Astrocyte (in vitro differentiated cells and primary cell): Measurements from ENCODE around the gene NCK2. TPM values are rescaled to one million over a fixed set of nuclear protein-coding genes. Genes with fewer than 3 reads are reported as not detected.

ENCODE experiments used
- DNase-seq: peaks from one replicate; pipeline ENCODE4 v3.0.0-alpha.2; 2010; ENCODE audit warnings: low read depth
- FAIRE-seq: peaks from 2 replicates; lab custom pipeline; 2011; peaks lifted over from hg19 to GRCh38; lab: Jason Lieb, UNC
- H2AFZ ChIP-seq: 2 replicates; pipeline ENCODE4 v1.6.0; 2012; ENCODE audit warnings: low read depth, low read length, inconsistent platforms
- H3K27ac ChIP-seq: 2 replicates; pipeline ENCODE4 v1.5.1; 2011; ENCODE audit warnings: low read depth, low read length, inconsistent platforms
- H3K27me3 ChIP-seq: 2 replicates; pipeline ENCODE4 v1.6.0; 2011; ENCODE audit warnings: low read length, inconsistent platforms; ENCODE audit not compliant: insufficient read depth
- H3K36me3 ChIP-seq: 2 replicates; pipeline ENCODE4 v1.5.1; 2011; ENCODE audit warnings: low read length, inconsistent platforms; ENCODE audit not compliant: insufficient read depth
- H3K4me1 ChIP-seq: 2 replicates; pipeline ENCODE4 v1.5.1; 2011; ENCODE audit warnings: low read length, inconsistent platforms; ENCODE audit not compliant: insufficient read depth
- H3K4me2 ChIP-seq: 2 replicates; pipeline ENCODE4 v1.6.0; 2012; ENCODE audit warnings: low read length, inconsistent platforms
- H3K4me3 ChIP-seq: 2 replicates; pipeline ENCODE4 v1.5.1; 2011; ENCODE audit warnings: low read depth, mild to moderate bottlenecking, low read length, inconsistent platforms; ENCODE audit not compliant: insufficient read depth
- H3K79me2 ChIP-seq: 2 replicates; pipeline ENCODE4 v1.6.0; 2012; ENCODE audit warnings: mild to moderate bottlenecking, low read length, inconsistent platforms; ENCODE audit not compliant: insufficient read depth
- H3K9ac ChIP-seq: 2 replicates; pipeline ENCODE4 v1.6.0; 2012; ENCODE audit warnings: mild to moderate bottlenecking, low read length, inconsistent platforms
- H3K9me3 ChIP-seq: 2 replicates; pipeline ENCODE4 v1.5.1; 2012; ENCODE audit warnings: low read depth, mild to moderate bottlenecking, low read length, inconsistent platforms; ENCODE audit not compliant: insufficient read depth
- H4K20me1 ChIP-seq: 2 replicates; pipeline ENCODE4 v1.6.0; 2012; ENCODE audit warnings: low read length, inconsistent platforms; ENCODE audit not compliant: insufficient read depth
- H3K27ac Mint-ChIP-seq: one replicate; pipeline ENCODE4 v1.8.0; 2021; ENCODE audit warnings: mild to moderate bottlenecking, mixed read lengths; ENCODE audit not compliant: unreplicated experiment
- H3K27me3 Mint-ChIP-seq: one replicate; pipeline ENCODE4 v1.8.0; 2021; ENCODE audit warnings: low read depth, mixed read lengths; ENCODE audit not compliant: unreplicated experiment
- H3K36me3 Mint-ChIP-seq: one replicate; pipeline ENCODE4 v1.8.0; 2021; ENCODE audit warnings: low read depth, mixed read lengths; ENCODE audit not compliant: unreplicated experiment
- H3K4me1 Mint-ChIP-seq: one replicate; pipeline ENCODE4 v1.8.0; 2021; ENCODE audit warnings: low read depth, mixed read lengths; ENCODE audit not compliant: unreplicated experiment
- H3K4me3 Mint-ChIP-seq: one replicate; pipeline ENCODE4 v1.8.0; 2021; ENCODE audit warnings: mild to moderate bottlenecking, moderate library complexity, mixed read lengths; ENCODE audit not compliant: unreplicated experiment
- H3K9me3 Mint-ChIP-seq: one replicate; pipeline ENCODE4 v1.8.0; 2021; ENCODE audit warnings: mild to moderate bottlenecking, mixed read lengths; ENCODE audit not compliant: unreplicated experiment
- EZH2 ChIP-seq: IDR thresholded peaks from 2 replicates; pipeline ENCODE4 v1.6.1; 2012; ENCODE audit warnings: mild to moderate bottlenecking, low read length, inconsistent platforms; ENCODE audit not compliant: insufficient read depth
- total RNA-seq: library from RNA; stranded (reverse); gene quantifications from 2 replicates; pipeline ENCODE4 v1.2.1, GENCODE V29; 2021
- TF ChIP-seq, protein P1 (sequence below): IDR thresholded peaks from 2 replicates; pipeline ENCODE4 v1.5.1; 2011; ENCODE audit warnings: low read depth, mild to moderate bottlenecking, inconsistent platforms, low read length, moderate library complexity; ENCODE audit not compliant: insufficient read depth

NCK2 gene
- total RNA-seq, 1 donor from 2014 or later, result 61.6 TPM

DNA sequence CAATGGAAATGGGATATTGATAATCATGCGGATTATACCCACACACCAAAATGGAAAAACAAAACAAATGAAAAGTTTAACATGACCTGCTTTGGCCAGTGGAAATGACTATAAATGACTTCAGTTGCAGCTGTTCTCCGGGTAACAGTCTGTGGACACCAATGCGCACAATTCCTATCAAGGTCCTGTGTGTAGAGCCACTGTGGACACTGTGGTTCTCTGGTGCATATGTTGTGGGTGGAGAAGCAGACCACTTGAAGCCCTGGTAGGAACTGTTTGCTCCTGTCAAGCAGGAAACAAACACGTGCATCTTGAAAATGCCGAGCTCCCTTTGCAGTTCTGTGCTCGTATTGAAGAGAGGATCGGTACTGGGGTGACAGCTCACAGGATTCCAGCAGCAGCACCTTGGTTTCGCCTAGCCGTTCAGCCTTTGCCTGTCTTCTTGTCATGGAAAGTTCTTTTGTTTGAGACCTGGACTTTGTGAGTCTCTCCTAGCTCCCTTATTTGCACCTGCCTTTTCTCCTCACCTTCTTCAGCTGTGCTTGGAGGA is 32.9 kb downstream of the NCK2 start:
- Histone ChIP-seq H3K79me2 (peaks cover 93% of the 10 kb centered on the region), H3K27me3 (no peaks in the 10 kb centered on the region)

DNA sequence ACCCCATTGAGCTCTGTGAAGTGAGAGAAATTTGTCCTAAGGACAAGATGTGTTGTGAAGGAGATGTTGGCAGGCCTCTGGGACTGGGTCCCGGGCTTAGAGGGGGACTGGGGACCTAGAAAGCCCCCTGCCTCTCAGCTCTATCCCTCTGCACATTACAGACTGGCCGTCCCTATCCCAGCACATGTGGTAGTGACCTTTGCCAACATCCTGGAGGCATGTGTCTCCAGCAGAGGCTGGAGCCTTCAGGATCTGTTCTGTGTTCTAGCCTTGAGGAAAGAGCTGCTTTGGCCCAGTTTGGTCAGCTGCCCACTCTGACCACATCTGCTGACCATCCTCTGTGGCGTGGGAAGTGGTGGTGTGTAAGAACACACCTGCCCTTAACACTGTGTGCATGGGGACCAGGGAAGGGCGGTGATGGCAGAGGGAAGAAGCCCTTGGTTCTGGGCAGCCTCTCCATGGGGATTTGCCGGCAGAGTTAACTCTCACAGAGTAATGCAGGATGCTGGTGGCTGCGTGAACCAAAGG is 33.4 kb downstream of the NCK2 start:
- no peaks in the 10 kb centered on the region for H3K36me3 ChIP-seq
- H3K9ac ChIP-seq, result no peak overlapping the region
- Mint-ChIP-seq H3K36me3 (peaks cover 10% of the 10 kb centered on the region), H3K4me1 (peaks cover 27% of the 10 kb centered on the region), H3K4me3 (no peak overlapping the region), H3K9me3 (peaks cover 2% of the 10 kb centered on the region), H3K27ac (no peak overlapping the region), H3K27me3 (no peaks in the 10 kb centered on the region)
- FAIRE-seq (no peak), DNase-seq (no peak)
- no peaks in the 10 kb centered on the region for H3K4me1 ChIP-seq
- no peak overlapping the region for H3K4me3 ChIP-seq
- H2AFZ ChIP-seq, result no peak overlapping the region
- no peak overlapping the region for H3K27ac ChIP-seq
- H3K4me2 ChIP-seq, result no peak overlapping the region
- H4K20me1 ChIP-seq, result peaks cover 85% of the 10 kb centered on the region
- H3K79me2 ChIP-seq, result peaks cover 93% of the 10 kb centered on the region
- no peaks in the 10 kb centered on the region for H3K9me3 ChIP-seq
- TF ChIP-seq, protein P1, sequence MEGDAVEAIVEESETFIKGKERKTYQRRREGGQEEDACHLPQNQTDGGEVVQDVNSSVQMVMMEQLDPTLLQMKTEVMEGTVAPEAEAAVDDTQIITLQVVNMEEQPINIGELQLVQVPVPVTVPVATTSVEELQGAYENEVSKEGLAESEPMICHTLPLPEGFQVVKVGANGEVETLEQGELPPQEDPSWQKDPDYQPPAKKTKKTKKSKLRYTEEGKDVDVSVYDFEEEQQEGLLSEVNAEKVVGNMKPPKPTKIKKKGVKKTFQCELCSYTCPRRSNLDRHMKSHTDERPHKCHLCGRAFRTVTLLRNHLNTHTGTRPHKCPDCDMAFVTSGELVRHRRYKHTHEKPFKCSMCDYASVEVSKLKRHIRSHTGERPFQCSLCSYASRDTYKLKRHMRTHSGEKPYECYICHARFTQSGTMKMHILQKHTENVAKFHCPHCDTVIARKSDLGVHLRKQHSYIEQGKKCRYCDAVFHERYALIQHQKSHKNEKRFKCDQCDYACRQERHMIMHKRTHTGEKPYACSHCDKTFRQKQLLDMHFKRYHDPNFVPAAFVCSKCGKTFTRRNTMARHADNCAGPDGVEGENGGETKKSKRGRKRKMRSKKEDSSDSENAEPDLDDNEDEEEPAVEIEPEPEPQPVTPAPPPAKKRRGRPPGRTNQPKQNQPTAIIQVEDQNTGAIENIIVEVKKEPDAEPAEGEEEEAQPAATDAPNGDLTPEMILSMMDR, result no peak
- TF ChIP-seq EZH2, result no peak
- H3K27me3 ChIP-seq, result no peaks in the 10 kb centered on the region

More for the DNA sequence above, 32.9 kb downstream of the NCK2 start:
- Histone ChIP-seq H3K4me2 (no peak overlapping the region), H3K27ac (no peak overlapping the region), H3K4me3 (no peak overlapping the region), H3K36me3 (no peaks in the 10 kb centered on the region), H4K20me1 (peaks cover 85% of the 10 kb centered on the region), H3K9me3 (no peaks in the 10 kb centered on the region), H3K4me1 (no peaks in the 10 kb centered on the region), H2AFZ (no peak overlapping the region), H3K9ac (no peak overlapping the region)
- TF ChIP-seq, protein P1, result no peak
- no peak for TF ChIP-seq EZH2
- Mint-ChIP-seq H3K9me3 (peaks cover 2% of the 10 kb centered on the region), H3K27ac (no peak overlapping the region), H3K36me3 (peaks cover 10% of the 10 kb centered on the region), H3K27me3 (no peaks in the 10 kb centered on the region), H3K4me3 (no peak overlapping the region), H3K4me1 (peaks cover 31% of the 10 kb centered on the region)
- DNase-seq (no peak), FAIRE-seq (no peak)

DNA sequence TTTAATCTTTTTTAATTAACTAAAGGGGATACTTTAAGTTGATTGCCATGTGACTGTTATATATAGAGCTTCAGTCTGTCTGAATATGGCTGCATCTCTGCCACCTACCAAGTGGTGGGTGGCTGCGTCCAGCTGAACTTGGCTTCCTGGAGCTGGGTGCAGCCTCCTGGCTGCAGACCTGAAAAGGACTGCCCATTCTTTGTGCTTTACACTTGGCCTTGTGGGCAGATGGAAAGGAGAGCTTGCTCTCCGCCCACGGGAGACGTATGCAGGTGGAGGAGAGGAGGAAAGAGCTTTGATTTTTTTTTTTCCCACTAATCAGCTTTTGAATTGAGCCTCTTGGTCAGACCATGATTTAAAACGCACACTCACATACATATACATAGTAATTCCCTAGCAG is 34.7 kb downstream of the NCK2 start:
- no peak overlapping the region for H3K27ac ChIP-seq
- Mint-ChIP-seq H3K9me3 (no peaks in the 10 kb centered on the region), H3K27ac (no peak overlapping the region), H3K4me1 (peaks cover 20% of the 10 kb centered on the region), H3K4me3 (peak overlapping the region; percentile 31), H3K36me3 (peaks cover 10% of the 10 kb centered on the region), H3K27me3 (no peaks in the 10 kb centered on the region)
- no peak for FAIRE-seq
- TF ChIP-seq, protein P1, result no peak
- no peak for TF ChIP-seq EZH2
- H2AFZ ChIP-seq, result no peak overlapping the region
- no peak overlapping the region for H3K4me2 ChIP-seq
- no peaks in the 10 kb centered on the region for H3K27me3 ChIP-seq
- DNase-seq, result no peak
- H3K9ac ChIP-seq, result no peak overlapping the region
- no peaks in the 10 kb centered on the region for H3K36me3 ChIP-seq
- peaks cover 87% of the 10 kb centered on the region for H4K20me1 ChIP-seq
- no peaks in the 10 kb centered on the region for H3K4me1 ChIP-seq
- no peak overlapping the region for H3K4me3 ChIP-seq
- no peaks in the 10 kb centered on the region for H3K9me3 ChIP-seq
- peaks cover 94% of the 10 kb centered on the region for H3K79me2 ChIP-seq
